HEK293 (cell line): ENCODE results near the gene SLC2A4.

Source experiments
- GLIS2 ChIP-seq: fragments of 450-650 bp; formaldehyde crosslinking; IDR thresholded peaks from 2 replicates; pipeline ENCODE4 v1.5.1; 2016; ENCODE audit warnings: missing biosample characterization, missing genetic modification characterization
- KLF9 ChIP-seq: fragments of 450-650 bp; formaldehyde crosslinking; IDR thresholded peaks from 2 replicates; pipeline ENCODE4 v1.5.1; 2016; ENCODE audit warnings: missing biosample characterization, missing genetic modification characterization, low read depth
- MEIS1 ChIP-seq: sonication (generic); formaldehyde crosslinking; IDR thresholded peaks from 2 replicates; pipeline ENCODE4 v1.8.1; 2022; ENCODE audit warnings: missing genetic modification reagents, mild to moderate bottlenecking, borderline replicate concordance
- ZFHX2 ChIP-seq: fragments of 450-650 bp; formaldehyde crosslinking; conservative IDR thresholded peaks from 2 replicates; pipeline ENCODE4 v1.5.1; 2016; ENCODE audit warnings: missing biosample characterization, missing genetic modification characterization
- ZFP3 ChIP-seq: fragments of 450-650 bp; formaldehyde crosslinking; IDR thresholded peaks from 2 replicates; pipeline ENCODE4 v1.5.1; 2016; ENCODE audit warnings: low read depth, missing biosample characterization, missing genetic modification characterization
- ZFP69B ChIP-seq: fragments of 450-650 bp; formaldehyde crosslinking; IDR thresholded peaks from 2 replicates; pipeline ENCODE4 v1.5.1; 2016; ENCODE audit warnings: missing biosample characterization, missing genetic modification characterization
- ZNF146 ChIP-seq: fragments of 450-650 bp; formaldehyde crosslinking; IDR thresholded peaks from 2 replicates; pipeline ENCODE4 v1.5.1; 2016; ENCODE audit warnings: missing biosample characterization, missing genetic modification characterization
- ZNF221 ChIP-seq: fragments of 450-650 bp; formaldehyde crosslinking; IDR thresholded peaks from 2 replicates; pipeline ENCODE4 v1.5.1; 2017; ENCODE audit warnings: missing biosample characterization, missing genetic modification characterization, borderline replicate concordance
- ZNF239 ChIP-seq: fragments of 450-650 bp; formaldehyde crosslinking; IDR thresholded peaks from 2 replicates; pipeline ENCODE4 v1.5.1; 2016; ENCODE audit warnings: missing biosample characterization, missing genetic modification characterization
- ZNF24 ChIP-seq: fragments of 450-650 bp; formaldehyde crosslinking; IDR thresholded peaks from 2 replicates; pipeline ENCODE4 v1.5.1; 2016; ENCODE audit warnings: missing biosample characterization, missing genetic modification characterization
- ZNF302 ChIP-seq: fragments of 450-650 bp; formaldehyde crosslinking; IDR thresholded peaks from 2 replicates; pipeline ENCODE4 v1.5.1; 2016; ENCODE audit warnings: missing biosample characterization, missing genetic modification characterization, low read depth
- ZNF350 ChIP-seq: fragments of 450-650 bp; formaldehyde crosslinking; IDR thresholded peaks from 2 replicates; pipeline ENCODE4 v1.5.0; 2017; ENCODE audit warnings: missing biosample characterization, mild to moderate bottlenecking, missing genetic modification characterization
- ZNF404 ChIP-seq: fragments of 450-650 bp; formaldehyde crosslinking; IDR thresholded peaks from 2 replicates; pipeline ENCODE4 v1.5.1; 2017; ENCODE audit warnings: missing biosample characterization, missing genetic modification characterization
- ZNF426 ChIP-seq: fragments of 450-650 bp; formaldehyde crosslinking; IDR thresholded peaks from 2 replicates; pipeline ENCODE4 v1.5.1; 2017; ENCODE audit warnings: missing biosample characterization, missing genetic modification characterization, mild to moderate bottlenecking, inconsistent platforms, moderate library complexity
- ZNF571 ChIP-seq: fragments of 450-650 bp; formaldehyde crosslinking; IDR thresholded peaks from 2 replicates; pipeline ENCODE4 v1.5.0; 2017; ENCODE audit warnings: missing biosample characterization, missing genetic modification characterization
- ZNF621 ChIP-seq: fragments of 450-650 bp; formaldehyde crosslinking; IDR thresholded peaks from 2 replicates; pipeline ENCODE4 v1.5.1; 2017; ENCODE audit warnings: missing biosample characterization, missing genetic modification characterization
- ZNF747 ChIP-seq: fragments of 450-650 bp; formaldehyde crosslinking; IDR thresholded peaks from 2 replicates; pipeline ENCODE4 v1.5.1; 2016; ENCODE audit warnings: missing biosample characterization, missing genetic modification characterization
- ZNF792 ChIP-seq: fragments of 450-650 bp; formaldehyde crosslinking; IDR thresholded peaks from 2 replicates; pipeline ENCODE4 v1.5.1; 2016; ENCODE audit warnings: missing biosample characterization, missing genetic modification characterization
- ZSCAN23 ChIP-seq: fragments of 450-650 bp; formaldehyde crosslinking; IDR thresholded peaks from 2 replicates; pipeline ENCODE4 v1.5.1; 2016; ENCODE audit warnings: missing biosample characterization, missing genetic modification characterization
- ZSCAN30 ChIP-seq: fragments of 450-650 bp; IDR thresholded peaks from 2 replicates; pipeline ENCODE4 v1.5.1; 2018; ENCODE audit warnings: missing biosample characterization, mild to moderate bottlenecking, missing genetic modification characterization, moderate library complexity
- TF ChIP-seq, protein P1 (sequence below): fragments of 450-650 bp; IDR thresholded peaks from 2 replicates; pipeline ENCODE4 v1.5.1; 2018; ENCODE audit warnings: missing biosample characterization, mild to moderate bottlenecking, missing genetic modification characterization
- TF ChIP-seq, protein P2 (sequence below): fragments of 450-650 bp; formaldehyde crosslinking; conservative IDR thresholded peaks from 2 replicates; pipeline ENCODE4 v1.5.1; 2016; ENCODE audit warnings: low read depth, missing biosample characterization, missing genetic modification characterization
- TF ChIP-seq, protein P3 (sequence below): fragments of 450-650 bp; formaldehyde crosslinking; IDR thresholded peaks from 2 replicates; pipeline ENCODE4 v1.5.1; 2016; ENCODE audit warnings: missing biosample characterization, missing genetic modification characterization, low read depth
- TF ChIP-seq, protein P4 (sequence below): sonication (generic); formaldehyde crosslinking; IDR thresholded peaks from 2 replicates; pipeline ENCODE4 v1.8.1; 2022; ENCODE audit warnings: mild to moderate bottlenecking, moderate library complexity, missing genetic modification reagents
- TF ChIP-seq, protein P5 (sequence below): fragments of 450-650 bp; formaldehyde crosslinking; IDR thresholded peaks from 2 replicates; pipeline ENCODE4 v1.5.1; 2016; ENCODE audit warnings: missing biosample characterization, missing genetic modification characterization, borderline replicate concordance

Gene SLC2A4

DNA sequence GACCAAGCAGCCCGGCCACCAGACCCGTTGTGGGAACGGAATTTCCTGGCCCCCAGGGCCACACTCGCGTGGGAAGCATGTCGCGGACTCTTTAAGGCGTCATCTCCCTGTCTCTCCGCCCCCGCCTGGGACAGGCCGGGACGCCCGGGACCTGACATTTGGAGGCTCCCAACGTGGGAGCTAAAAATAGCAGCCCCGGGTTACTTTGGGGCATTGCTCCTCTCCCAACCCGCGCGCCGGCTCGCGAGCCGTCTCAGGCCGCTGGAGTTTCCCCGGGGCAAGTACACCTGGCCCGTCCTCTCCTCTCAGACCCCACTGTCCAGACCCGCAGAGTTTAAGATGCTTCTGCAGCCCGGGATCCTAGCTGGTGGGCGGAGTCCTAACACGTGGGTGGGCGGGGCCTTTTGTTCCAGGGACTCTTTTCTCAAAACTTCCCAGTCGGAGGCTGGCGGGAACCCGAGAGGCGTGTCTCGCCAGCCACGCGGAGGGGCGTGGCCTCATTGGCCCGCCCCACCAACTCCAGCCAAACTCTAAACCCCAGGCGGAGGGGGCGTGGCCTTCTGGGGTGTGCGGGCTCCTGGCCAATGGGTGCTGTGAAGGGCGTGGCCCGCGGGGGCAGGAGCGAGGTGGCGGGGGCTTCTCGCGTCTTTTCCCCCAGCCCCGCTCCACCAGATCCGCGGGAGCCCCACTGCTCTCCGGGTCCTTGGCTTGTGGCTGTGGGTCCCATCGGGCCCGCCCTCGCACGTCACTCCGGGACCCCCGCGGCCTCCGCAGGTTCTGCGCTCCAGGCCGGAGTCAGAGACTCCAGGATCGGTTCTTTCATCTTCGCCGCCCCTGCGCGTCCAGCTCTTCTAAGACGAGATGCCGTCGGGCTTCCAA, at the start of gene SLC2A4 (continued):
- TF ChIP-seq ZNF747 (no peak), ZNF221 (tag by site-specific recombination) (no peak), ZSCAN23 (no peak), KLF9 (tag by site-specific recombination) (peak; percentile 99), ZSCAN30 (tag by site-specific recombination) (no peak), GLIS2 (peak; percentile 63; the same call in 1 of the 2 replicates), ZFHX2 (tag by site-specific recombination) (peak; percentile 76), ZNF621 (tag by site-specific recombination) (no peak), ZNF302 (tag by site-specific recombination) (no peak), ZNF792 (tag by site-specific recombination) (no peak), ZNF146 (tag by site-specific recombination) (no peak), ZNF404 (tag by site-specific recombination) (no peak), MEIS1 (CRISPR knock-in tag) (no peak), ZNF24 (tag by site-specific recombination) (no peak), ZNF239 (no peak), ZFP3 (tag by site-specific recombination) (no peak), ZNF426 (tag by site-specific recombination) (no peak), ZNF571 (tag by site-specific recombination) (no peak), ZFP69B (tag by site-specific recombination) (peak; percentile 27; the same call in 1 of the 2 replicates), ZNF350 (no peak)
- TF ChIP-seq, protein P1, sequence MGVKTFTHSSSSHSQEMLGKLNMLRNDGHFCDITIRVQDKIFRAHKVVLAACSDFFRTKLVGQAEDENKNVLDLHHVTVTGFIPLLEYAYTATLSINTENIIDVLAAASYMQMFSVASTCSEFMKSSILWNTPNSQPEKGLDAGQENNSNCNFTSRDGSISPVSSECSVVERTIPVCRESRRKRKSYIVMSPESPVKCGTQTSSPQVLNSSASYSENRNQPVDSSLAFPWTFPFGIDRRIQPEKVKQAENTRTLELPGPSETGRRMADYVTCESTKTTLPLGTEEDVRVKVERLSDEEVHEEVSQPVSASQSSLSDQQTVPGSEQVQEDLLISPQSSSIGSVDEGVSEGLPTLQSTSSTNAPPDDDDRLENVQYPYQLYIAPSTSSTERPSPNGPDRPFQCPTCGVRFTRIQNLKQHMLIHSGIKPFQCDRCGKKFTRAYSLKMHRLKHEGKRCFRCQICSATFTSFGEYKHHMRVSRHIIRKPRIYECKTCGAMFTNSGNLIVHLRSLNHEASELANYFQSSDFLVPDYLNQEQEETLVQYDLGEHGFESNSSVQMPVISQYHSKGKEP (tag by site-specific recombination) = no peak
- TF ChIP-seq, protein P2, sequence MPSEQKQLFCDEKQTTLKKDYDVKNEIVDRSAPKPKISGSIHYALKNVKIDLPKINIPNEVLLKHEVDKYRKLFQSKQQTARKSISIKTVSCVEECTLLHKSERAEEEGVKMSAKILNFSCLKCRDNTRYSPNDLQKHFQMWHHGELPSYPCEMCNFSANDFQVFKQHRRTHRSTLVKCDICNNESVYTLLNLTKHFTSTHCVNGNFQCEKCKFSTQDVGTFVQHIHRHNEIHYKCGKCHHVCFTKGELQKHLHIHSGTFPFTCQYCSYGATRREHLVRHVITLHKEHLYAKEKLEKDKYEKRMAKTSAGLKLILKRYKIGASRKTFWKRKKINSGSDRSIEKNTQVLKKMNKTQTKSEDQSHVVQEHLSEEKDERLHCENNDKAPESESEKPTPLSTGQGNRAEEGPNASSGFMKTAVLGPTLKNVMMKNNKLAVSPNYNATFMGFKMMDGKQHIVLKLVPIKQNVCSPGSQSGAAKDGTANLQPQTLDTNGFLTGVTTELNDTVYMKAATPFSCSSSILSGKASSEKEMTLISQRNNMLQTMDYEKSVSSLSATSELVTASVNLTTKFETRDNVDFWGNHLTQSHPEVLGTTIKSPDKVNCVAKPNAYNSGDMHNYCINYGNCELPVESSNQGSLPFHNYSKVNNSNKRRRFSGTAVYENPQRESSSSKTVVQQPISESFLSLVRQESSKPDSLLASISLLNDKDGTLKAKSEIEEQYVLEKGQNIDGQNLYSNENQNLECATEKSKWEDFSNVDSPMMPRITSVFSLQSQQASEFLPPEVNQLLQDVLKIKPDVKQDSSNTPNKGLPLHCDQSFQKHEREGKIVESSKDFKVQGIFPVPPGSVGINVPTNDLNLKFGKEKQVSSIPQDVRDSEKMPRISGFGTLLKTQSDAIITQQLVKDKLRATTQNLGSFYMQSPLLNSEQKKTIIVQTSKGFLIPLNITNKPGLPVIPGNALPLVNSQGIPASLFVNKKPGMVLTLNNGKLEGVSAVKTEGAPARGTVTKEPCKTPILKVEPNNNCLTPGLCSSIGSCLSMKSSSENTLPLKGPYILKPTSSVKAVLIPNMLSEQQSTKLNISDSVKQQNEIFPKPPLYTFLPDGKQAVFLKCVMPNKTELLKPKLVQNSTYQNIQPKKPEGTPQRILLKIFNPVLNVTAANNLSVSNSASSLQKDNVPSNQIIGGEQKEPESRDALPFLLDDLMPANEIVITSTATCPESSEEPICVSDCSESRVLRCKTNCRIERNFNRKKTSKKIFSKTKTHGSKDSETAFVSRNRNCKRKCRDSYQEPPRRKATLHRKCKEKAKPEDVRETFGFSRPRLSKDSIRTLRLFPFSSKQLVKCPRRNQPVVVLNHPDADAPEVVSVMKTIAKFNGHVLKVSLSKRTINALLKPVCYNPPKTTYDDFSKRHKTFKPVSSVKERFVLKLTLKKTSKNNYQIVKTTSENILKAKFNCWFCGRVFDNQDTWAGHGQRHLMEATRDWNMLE (tag by site-specific recombination) = no peak
- TF ChIP-seq, protein P3, sequence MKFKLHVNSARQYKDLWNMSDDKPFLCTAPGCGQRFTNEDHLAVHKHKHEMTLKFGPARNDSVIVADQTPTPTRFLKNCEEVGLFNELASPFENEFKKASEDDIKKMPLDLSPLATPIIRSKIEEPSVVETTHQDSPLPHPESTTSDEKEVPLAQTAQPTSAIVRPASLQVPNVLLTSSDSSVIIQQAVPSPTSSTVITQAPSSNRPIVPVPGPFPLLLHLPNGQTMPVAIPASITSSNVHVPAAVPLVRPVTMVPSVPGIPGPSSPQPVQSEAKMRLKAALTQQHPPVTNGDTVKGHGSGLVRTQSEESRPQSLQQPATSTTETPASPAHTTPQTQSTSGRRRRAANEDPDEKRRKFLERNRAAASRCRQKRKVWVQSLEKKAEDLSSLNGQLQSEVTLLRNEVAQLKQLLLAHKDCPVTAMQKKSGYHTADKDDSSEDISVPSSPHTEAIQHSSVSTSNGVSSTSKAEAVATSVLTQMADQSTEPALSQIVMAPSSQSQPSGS (tag by site-specific recombination) = no peak
- TF ChIP-seq, protein P4, sequence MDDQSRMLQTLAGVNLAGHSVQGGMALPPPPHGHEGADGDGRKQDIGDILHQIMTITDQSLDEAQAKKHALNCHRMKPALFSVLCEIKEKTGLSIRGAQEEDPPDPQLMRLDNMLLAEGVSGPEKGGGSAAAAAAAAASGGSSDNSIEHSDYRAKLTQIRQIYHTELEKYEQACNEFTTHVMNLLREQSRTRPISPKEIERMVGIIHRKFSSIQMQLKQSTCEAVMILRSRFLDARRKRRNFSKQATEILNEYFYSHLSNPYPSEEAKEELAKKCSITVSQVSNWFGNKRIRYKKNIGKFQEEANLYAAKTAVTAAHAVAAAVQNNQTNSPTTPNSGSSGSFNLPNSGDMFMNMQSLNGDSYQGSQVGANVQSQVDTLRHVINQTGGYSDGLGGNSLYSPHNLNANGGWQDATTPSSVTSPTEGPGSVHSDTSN = no peak
- TF ChIP-seq, protein P5, sequence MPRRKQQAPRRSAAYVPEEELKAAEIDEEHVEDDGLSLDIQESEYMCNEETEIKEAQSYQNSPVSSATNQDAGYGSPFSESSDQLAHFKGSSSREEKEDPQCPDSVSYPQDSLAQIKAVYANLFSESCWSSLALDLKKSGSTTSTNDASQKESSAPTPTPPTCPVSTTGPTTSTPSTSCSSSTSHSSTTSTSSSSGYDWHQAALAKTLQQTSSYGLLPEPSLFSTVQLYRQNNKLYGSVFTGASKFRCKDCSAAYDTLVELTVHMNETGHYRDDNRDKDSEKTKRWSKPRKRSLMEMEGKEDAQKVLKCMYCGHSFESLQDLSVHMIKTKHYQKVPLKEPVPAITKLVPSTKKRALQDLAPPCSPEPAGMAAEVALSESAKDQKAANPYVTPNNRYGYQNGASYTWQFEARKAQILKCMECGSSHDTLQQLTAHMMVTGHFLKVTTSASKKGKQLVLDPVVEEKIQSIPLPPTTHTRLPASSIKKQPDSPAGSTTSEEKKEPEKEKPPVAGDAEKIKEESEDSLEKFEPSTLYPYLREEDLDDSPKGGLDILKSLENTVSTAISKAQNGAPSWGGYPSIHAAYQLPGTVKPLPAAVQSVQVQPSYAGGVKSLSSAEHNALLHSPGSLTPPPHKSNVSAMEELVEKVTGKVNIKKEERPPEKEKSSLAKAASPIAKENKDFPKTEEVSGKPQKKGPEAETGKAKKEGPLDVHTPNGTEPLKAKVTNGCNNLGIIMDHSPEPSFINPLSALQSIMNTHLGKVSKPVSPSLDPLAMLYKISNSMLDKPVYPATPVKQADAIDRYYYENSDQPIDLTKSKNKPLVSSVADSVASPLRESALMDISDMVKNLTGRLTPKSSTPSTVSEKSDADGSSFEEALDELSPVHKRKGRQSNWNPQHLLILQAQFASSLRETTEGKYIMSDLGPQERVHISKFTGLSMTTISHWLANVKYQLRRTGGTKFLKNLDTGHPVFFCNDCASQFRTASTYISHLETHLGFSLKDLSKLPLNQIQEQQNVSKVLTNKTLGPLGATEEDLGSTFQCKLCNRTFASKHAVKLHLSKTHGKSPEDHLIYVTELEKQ (tag by site-specific recombination) = no peak
